ENCODE measurements around the gene MYO3B.

DNA sequence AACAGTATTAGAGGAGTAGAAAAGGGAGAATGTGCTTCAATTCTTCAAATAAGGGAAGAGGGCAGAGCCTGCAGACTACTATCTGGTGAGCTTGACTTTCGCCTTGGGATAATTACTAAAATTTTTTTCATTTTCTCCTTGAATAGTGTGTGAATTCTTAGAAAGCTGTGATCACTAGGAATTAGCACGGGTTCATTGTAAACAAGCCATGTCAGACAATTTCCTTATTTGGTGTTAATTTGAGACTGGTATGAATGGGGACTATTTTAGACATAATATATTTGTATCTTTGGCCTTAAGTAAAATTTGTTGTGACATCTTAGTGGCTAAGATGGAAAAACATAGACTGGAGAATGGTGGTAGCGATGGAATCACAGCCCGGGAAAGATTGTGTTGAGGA lies 66.6 kb downstream of the MYO3B start:
- no peak for TF ChIP-seq EZH2 (IDR thresholded peaks at IDR 0.05; ENCODE audit: borderline replicate concordance, low read depth, low read length, poor library complexity, severe bottlenecking)
- TF ChIP-seq, protein P1, sequence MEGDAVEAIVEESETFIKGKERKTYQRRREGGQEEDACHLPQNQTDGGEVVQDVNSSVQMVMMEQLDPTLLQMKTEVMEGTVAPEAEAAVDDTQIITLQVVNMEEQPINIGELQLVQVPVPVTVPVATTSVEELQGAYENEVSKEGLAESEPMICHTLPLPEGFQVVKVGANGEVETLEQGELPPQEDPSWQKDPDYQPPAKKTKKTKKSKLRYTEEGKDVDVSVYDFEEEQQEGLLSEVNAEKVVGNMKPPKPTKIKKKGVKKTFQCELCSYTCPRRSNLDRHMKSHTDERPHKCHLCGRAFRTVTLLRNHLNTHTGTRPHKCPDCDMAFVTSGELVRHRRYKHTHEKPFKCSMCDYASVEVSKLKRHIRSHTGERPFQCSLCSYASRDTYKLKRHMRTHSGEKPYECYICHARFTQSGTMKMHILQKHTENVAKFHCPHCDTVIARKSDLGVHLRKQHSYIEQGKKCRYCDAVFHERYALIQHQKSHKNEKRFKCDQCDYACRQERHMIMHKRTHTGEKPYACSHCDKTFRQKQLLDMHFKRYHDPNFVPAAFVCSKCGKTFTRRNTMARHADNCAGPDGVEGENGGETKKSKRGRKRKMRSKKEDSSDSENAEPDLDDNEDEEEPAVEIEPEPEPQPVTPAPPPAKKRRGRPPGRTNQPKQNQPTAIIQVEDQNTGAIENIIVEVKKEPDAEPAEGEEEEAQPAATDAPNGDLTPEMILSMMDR (conservative IDR thresholded peaks at IDR 0.05; ENCODE audit: low read depth, low read length): no peak
